ENCODE measurements around the gene MFSD12.

- no peak for TF ChIP-seq CTCF (IDR thresholded peaks at IDR 0.05; ENCODE audit: extremely low read depth in 1 of 2, insufficient read depth in 1 of 2, low read depth in 1 of 2, low read length in 2 of 2)
- no peak for TF ChIP-seq POLR2AphosphoS5 (IDR thresholded peaks at IDR 0.05; ENCODE audit: insufficient read depth, low read depth, low read length)
- no peak for TF ChIP-seq EZH2 (IDR thresholded peaks at IDR 0.05; ENCODE audit: borderline replicate concordance, low read depth, low read length, severe bottlenecking)
- no peak for TF ChIP-seq POLR2A (IDR thresholded peaks at IDR 0.05; ENCODE audit: low read depth, low read length)
- no peak for TF ChIP-seq FOS (IDR thresholded peaks at IDR 0.05; ENCODE audit: borderline replicate concordance, insufficient read depth, low read length)
- no peak for TF ChIP-seq MYC (IDR thresholded peaks at IDR 0.05; ENCODE audit: low read depth, low read length)
- no peak for TF ChIP-seq JUN (IDR thresholded peaks at IDR 0.05; ENCODE audit: borderline replicate concordance, insufficient read depth, insufficient read length, low read depth)
- TF ChIP-seq MAX (IDR thresholded peaks at IDR 0.05; ENCODE audit: insufficient read depth, insufficient read length) = no peak
Observed at GRCh38 chr19:3605770-3606169, 48.4 kb upstream of the MFSD12 start.

Data from endothelial cell of umbilical vein (primary cell).